Progenitor cell of endocrine pancreas (in vitro differentiated cells): Measurements from ENCODE around the gene SLC9A9. TPM values are rescaled to one million over a fixed set of nuclear protein-coding genes. Genes with fewer than 3 reads are reported as not detected.

Experiments
- DNase-seq: peaks from one replicate; pipeline ENCODE4 v3.0.0; 2021; ENCODE audit warnings: low spot score; ENCODE audit not compliant: unreplicated experiment
- H3K27ac Mint-ChIP-seq: 2 replicates; pipeline ENCODE4 v1.8.0; 2021; ENCODE audit warnings: mild to moderate bottlenecking, moderate library complexity, mixed read lengths
- H3K27me3 Mint-ChIP-seq: 2 replicates; pipeline ENCODE4 v1.8.0; 2021; ENCODE audit warnings: mixed read lengths
- H3K36me3 Mint-ChIP-seq: 2 replicates; pipeline ENCODE4 v1.8.0; 2022; ENCODE audit warnings: mixed read lengths; ENCODE audit not compliant: insufficient read depth
- H3K4me1 Mint-ChIP-seq: 2 replicates; pipeline ENCODE4 v1.8.0; 2021; ENCODE audit warnings: low read depth, mixed read lengths
- H3K4me3 Mint-ChIP-seq: 2 replicates; pipeline ENCODE4 v1.8.0; 2021; ENCODE audit warnings: low read depth, mild to moderate bottlenecking, moderate library complexity, mixed read lengths
- H3K9me3 Mint-ChIP-seq: 2 replicates; pipeline ENCODE4 v1.8.0; 2021; ENCODE audit warnings: low read depth, mixed read lengths
- total RNA-seq: library from RNA; stranded (reverse); gene quantifications from 2 replicates; pipeline ENCODE4 v1.2.1, GENCODE V29; 2021
- TF ChIP-seq, protein P1 (sequence below): fragments of 200-600 bp; sonication (generic); IDR thresholded peaks from one replicate; pipeline ENCODE4 v1.5.0; 2021; ENCODE audit warnings: antibody characterized with exemption, mild to moderate bottlenecking; ENCODE audit not compliant: unreplicated experiment

Gene SLC9A9
- total RNA-seq, 1 donor from 2014 or later: 0.17 TPM

DNA sequence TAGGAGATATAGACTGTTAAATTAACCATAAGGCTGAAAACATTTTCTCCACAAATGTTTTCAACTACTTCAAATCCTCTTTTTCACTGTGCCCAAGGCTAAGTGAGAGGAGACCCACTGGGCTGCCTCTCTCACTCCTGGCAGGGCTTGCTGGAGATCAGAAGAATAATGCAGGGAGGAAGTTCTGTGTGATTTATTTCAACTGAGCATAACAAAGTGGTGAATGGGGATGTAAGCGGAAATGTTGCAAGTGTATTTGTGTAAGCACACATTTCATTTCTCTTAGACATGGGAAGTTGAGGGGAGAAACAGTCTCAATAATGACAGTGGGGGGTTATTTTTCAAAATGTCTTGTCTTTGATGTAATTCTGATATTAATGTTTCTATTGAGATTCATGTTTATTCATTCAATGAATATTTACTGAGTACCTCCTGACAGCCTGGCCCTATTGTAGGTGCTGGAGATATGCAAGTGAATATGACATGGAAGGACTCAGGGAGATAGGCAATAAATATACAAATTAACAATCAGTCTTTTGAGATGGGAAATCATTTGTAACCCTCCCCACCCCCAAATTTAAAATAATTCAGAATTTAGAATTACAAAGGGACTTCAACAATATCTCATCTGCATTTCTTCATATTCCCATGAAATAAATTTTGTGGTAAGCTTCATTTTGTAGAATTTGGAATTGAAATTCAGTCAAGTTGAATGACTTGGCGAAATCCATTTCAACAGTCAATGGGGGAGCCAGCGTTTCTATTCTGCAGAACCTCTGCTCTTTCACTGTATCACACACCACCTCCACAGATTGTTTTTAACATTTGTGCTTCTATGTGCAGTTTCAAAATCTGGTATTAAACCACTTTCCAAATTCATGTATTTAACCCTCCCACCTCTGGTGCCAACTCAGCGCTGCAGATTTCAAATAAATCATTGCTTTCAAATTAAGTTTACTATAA is 247.2 kb downstream of the SLC9A9 start:
- Mint-ChIP-seq H3K27me3 (peaks cover 4% of the 10 kb centered on the region), H3K4me1 (peaks cover 3% of the 10 kb centered on the region), H3K9me3 (no peaks in the 10 kb centered on the region), H3K27ac (no peak overlapping the region), H3K36me3 (no peaks in the 10 kb centered on the region), H3K4me3 (no peak overlapping the region)
- no peak for DNase-seq
- TF ChIP-seq, protein P1, sequence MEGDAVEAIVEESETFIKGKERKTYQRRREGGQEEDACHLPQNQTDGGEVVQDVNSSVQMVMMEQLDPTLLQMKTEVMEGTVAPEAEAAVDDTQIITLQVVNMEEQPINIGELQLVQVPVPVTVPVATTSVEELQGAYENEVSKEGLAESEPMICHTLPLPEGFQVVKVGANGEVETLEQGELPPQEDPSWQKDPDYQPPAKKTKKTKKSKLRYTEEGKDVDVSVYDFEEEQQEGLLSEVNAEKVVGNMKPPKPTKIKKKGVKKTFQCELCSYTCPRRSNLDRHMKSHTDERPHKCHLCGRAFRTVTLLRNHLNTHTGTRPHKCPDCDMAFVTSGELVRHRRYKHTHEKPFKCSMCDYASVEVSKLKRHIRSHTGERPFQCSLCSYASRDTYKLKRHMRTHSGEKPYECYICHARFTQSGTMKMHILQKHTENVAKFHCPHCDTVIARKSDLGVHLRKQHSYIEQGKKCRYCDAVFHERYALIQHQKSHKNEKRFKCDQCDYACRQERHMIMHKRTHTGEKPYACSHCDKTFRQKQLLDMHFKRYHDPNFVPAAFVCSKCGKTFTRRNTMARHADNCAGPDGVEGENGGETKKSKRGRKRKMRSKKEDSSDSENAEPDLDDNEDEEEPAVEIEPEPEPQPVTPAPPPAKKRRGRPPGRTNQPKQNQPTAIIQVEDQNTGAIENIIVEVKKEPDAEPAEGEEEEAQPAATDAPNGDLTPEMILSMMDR: no peak

DNA sequence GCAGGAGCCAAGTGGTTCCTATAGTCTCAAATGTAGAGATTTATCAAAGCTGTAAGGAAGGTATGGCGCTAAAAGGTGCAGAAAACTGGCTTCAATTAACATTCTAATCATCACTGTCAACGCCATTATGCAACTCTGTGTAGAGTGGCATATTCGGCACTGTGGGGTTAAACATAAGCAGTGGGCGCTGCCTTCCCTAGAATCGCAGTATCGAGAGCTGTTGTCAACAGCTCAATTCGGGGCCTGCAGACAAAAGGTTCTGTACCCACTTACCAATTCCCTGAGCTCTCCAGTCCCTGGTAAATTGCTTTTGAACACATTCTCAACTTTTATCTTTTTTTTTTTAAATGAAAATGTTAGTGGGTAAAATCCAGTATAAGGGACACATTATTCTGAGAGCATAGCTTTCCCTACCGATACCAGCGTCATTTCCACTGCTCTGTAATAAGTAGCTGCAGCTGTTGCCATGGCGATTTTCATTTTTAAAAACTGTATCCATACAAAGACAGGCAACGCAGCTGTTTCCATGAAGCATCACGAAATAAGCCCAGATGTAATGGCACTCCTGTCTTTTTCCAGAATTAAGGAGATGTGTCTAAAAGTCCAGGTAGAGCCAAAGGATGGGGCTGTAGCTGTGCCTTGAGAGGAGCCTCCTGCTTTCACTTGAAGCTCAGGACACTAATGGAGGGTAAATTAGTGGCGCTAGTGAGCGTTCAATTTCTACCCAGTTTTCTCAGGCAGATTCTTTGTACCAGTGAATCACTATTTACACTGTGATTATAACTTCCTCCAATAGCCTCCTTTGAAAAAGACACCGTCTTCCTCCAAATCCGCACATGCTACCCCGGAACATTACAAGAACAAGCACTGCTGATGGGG is 250.3 kb downstream of the SLC9A9 start:
- DNase-seq: no peak
- H3K4me1 Mint-ChIP-seq: peaks cover 3% of the 10 kb centered on the region

GRCh38 chr3:143596957-143597642 is 251.2 kb downstream of the SLC9A9 start:
- Mint-ChIP-seq H3K27ac (no peak overlapping the region), H3K4me3 (no peak overlapping the region), H3K4me1 (peaks cover 4% of the 10 kb centered on the region), H3K27me3 (no peaks in the 10 kb centered on the region), H3K36me3 (no peaks in the 10 kb centered on the region), H3K9me3 (no peaks in the 10 kb centered on the region)
- DNase-seq: no peak
- TF ChIP-seq, protein P1: no peak

More for the DNA sequence above, 250.3 kb downstream of the SLC9A9 start:
- TF ChIP-seq, protein P1: no peak
- Mint-ChIP-seq H3K27me3 (no peaks in the 10 kb centered on the region), H3K4me3 (no peak overlapping the region), H3K36me3 (no peaks in the 10 kb centered on the region), H3K9me3 (no peaks in the 10 kb centered on the region), H3K27ac (no peak overlapping the region)

DNA sequence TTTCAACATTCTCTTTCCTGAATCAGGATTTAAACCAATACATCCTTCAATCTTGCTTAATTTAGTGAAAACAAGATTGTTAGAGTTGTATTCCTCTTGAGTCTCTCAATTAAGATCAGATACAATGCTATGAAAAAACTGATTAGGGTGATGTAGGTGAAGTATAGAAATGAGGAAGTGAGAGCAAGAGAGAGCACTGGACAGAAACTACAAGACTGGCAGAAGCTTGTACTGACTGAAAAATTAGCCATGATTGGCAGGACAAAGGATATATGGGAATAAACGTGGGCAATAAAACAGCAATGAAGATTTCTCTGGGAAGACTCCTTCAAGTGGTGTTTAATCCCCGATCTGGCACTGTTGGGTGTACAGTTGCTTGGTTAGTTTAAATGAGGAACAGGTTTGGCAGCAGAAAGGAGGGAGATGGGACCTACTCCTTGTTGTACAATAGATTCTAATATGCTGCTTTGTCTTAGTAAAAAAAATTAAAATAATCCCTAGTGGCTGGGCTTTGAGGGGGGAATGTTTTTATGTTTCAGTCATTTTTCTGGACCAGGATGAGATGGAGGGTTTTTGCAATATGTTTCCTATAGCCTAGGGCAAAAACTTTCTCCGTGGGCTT is 252.7 kb downstream of the SLC9A9 start:
- Mint-ChIP-seq H3K4me1 (peaks cover 7% of the 10 kb centered on the region), H3K9me3 (no peaks in the 10 kb centered on the region), H3K36me3 (no peaks in the 10 kb centered on the region), H3K27ac (no peak overlapping the region), H3K27me3 (no peaks in the 10 kb centered on the region), H3K4me3 (no peak overlapping the region)
- no peak for DNase-seq
- TF ChIP-seq, protein P1: no peak
